GM12892 (cell line): ENCODE data around the gene JAML.

Experiments
- POLR2A ChIP-seq: IDR thresholded peaks from 2 replicates; pipeline ENCODE4 v1.6.1; 2011; ENCODE audit warnings: low read depth, low read length, control low read depth
- POLR2AphosphoS5 ChIP-seq: IDR thresholded peaks from 2 replicates; pipeline ENCODE4 v1.6.1; 2011; ENCODE audit warnings: low read depth, low read length, control low read depth
- TAF1 ChIP-seq: IDR thresholded peaks from 2 replicates; pipeline ENCODE4 v1.6.1; 2011; ENCODE audit warnings: low read depth, mild to moderate bottlenecking, control low read depth, low read length, borderline replicate concordance

DNA sequence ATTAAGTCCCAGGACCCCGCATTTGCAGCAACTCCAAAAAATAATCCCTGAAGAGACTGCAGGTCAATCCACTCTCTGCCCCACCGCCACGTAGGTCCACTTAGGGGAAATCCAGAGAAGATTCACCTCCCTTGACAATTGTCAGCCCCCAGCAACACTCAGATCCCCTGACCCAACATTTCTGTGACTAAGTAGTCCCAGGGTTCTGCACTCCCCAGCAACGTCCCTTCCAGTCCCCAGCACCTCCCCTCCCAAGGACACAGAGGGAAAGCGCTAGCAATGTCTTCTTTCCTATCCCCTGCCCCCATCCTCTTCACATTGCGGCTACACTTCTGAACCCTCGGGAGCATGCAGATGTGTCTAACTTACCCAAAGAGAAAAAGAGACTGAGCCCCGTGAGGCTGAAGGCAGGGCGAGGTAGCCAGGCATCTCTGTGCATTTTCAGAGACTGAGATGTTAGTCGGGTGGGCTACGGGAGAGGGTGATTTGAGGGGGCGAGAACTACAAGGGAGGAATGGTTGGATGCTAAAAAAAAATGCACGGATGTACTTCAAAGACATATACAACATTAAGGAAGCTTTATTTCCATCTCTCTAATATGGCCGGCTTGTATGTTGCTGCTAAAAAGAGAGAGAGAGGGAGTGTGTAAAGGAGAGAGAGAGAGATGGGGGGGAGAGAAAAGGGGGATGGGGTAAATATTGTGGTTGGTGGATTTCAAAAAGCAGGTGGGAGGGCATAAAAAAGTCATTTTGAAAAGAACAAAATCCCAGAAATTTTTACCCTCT lies 48.6 kb downstream of the JAML start, which contains the start of gene SCN2B:
- TF ChIP-seq POLR2AphosphoS5 (no peak), POLR2A (no peak), TAF1 (no peak)
